GM12865 (cell line): ENCODE results near the gene FBRSL1.

Experiments used
- DNase-seq: peaks from one replicate; pipeline ENCODE4 v3.0.0; 2010; ENCODE audit warnings: low read depth
- H3K4me3 ChIP-seq: 2 replicates; pipeline ENCODE4 v1.5.1; 2011; ENCODE audit warnings: mild to moderate bottlenecking, low read depth, low read length, control low read depth
- TF ChIP-seq, protein P1 (sequence below): IDR thresholded peaks from 2 replicates; pipeline ENCODE4 v1.5.1; 2011; ENCODE audit warnings: low read length, control low read depth, low read depth, inconsistent platforms; ENCODE audit not compliant: insufficient read depth; ENCODE audit errors: missing control alignments

The FBRSL1 gene

DNA sequence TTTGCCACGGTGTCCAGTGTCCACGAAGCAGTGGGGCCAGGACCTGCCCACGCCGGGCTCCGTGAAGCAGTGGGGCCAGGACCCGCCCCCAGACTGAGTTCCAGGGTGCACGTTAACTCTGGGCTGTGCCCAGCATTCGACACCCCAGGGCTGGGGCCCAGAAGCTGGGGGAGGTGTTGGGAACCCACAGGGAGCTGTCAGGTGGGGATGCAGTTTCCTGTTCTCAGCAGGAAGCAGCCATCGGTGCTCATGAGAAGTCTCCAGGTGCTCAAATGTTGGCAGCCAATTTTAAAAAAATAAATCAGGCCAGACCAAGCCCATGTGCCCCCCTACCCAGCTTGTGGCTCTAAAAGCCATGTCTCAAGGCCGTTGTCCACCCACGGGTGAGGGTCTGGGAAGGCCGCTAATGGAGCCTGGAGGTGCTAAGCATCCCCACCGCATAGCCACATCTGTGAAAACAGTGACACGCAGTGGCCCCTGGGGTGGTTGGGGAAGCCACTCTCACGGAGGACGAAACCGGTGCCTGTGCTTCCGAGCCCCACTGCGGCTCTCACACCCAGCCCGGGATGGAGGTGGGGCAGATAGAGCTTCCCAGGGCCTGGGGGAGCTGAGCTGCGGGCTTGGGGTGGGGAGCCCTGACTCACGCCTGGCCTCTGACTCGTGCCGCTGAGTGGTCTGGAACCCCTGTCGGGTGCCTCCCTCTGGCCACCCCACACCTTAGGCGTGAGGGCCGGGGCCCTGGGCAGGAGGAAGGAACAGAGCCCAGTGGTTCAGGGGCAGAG is 53.5 kb downstream of the FBRSL1 start:
- H3K4me3 ChIP-seq = no peak overlapping the region
- TF ChIP-seq, protein P1, sequence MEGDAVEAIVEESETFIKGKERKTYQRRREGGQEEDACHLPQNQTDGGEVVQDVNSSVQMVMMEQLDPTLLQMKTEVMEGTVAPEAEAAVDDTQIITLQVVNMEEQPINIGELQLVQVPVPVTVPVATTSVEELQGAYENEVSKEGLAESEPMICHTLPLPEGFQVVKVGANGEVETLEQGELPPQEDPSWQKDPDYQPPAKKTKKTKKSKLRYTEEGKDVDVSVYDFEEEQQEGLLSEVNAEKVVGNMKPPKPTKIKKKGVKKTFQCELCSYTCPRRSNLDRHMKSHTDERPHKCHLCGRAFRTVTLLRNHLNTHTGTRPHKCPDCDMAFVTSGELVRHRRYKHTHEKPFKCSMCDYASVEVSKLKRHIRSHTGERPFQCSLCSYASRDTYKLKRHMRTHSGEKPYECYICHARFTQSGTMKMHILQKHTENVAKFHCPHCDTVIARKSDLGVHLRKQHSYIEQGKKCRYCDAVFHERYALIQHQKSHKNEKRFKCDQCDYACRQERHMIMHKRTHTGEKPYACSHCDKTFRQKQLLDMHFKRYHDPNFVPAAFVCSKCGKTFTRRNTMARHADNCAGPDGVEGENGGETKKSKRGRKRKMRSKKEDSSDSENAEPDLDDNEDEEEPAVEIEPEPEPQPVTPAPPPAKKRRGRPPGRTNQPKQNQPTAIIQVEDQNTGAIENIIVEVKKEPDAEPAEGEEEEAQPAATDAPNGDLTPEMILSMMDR = no peak
- DNase-seq = no peak

DNA sequence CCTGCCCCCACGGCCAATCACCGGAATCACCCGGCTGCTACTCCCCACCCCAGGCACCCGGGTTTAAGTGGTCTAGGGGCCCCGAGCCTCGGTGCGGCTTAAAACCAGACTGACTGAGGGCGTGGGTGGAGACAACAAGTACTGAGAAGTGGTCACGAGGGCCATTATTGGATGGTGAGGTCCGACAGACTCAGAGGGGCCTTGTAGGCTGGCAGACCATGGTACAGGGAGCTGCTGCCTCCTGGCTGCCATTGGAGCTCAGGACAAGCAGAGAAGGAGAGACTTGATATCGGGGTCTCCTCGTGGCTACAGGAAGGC is 54.1 kb downstream of the FBRSL1 start:
- no peak for DNase-seq
- no peak overlapping the region for H3K4me3 ChIP-seq
- TF ChIP-seq, protein P1 = no peak

DNA sequence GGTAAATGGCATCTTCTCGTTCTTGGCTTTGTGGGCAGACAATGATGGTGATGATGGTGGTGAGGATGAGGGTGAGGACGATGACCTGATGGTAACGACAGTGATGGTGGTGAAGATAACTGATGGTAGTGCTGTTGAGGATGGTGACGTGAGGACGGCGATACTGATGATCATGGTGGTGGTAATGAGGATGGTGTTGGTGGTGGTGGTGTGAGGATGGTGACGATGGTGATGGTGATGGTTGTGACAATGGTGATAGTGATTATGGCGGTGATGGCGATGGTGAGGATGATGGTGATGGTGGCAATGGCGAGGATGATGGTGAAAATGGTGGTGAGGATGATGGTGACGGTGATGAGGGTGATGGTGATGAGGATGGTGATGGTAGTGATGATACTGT is 54.5 kb downstream of the FBRSL1 start:
- H3K4me3 ChIP-seq = no peak overlapping the region
- TF ChIP-seq, protein P1 = no peak
- DNase-seq = no peak

DNA sequence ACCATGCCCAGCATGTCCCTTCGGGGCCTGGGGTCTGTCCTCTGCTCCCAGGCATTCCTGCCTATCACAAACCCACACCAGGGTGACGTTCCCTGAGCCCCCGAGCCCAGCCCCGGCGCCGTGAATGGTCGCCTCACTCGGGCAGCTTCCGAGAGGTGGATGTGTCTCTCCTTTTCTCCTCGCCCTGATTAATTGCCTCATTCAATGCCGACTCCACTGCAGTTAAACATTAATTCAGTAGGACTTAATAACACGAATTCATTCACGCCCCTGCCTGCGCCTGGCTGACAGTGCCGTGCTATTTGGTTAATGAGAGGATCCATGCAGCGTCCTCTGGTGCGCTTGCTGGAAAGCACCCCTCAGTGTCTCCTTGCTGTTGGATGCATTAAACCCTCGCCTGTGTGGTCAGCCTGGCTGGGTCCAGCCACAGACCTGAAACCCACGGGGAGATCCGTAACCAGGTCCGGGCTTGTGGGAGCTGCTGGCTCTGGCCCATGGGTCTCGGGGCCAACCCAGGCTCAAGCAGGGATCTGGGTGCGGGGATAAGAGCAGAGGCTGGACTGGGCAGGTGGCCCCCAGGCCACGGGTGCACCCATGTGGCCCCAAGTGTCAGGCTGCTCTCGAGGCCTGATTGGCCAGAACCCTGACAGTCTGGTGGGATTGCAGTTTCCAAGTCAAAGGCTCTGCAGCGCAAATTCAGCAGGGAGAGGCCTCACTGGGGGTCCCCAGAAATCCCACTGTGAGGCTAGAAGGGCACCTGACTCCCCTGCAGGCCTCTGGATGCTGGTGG is 55.4 kb downstream of the FBRSL1 start:
- TF ChIP-seq, protein P1 = no peak
- no peak overlapping the region for H3K4me3 ChIP-seq
- no peak for DNase-seq

DNA sequence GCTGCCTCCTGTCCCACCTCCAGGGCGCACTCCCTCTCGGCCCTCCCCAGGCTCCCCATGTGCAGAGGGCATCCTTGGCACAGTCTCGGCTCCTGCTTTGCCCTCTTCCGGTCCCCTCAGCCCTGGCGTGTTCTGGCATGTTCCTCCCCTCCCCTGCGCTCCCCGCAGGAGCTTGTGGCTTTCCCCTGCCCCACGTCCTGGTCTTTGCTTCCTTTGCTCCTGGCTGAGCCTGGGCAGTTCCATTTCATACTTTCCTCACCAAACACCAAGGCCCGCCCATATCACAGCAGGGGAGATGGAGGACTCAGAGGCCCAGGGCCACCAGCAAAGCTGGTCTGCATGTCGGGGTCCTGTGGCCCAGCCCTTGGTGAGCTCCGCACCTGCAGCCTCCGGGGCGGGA is 56.0 kb downstream of the FBRSL1 start:
- no peak for DNase-seq
- TF ChIP-seq, protein P1 = no peak
- H3K4me3 ChIP-seq = no peak overlapping the region

DNA sequence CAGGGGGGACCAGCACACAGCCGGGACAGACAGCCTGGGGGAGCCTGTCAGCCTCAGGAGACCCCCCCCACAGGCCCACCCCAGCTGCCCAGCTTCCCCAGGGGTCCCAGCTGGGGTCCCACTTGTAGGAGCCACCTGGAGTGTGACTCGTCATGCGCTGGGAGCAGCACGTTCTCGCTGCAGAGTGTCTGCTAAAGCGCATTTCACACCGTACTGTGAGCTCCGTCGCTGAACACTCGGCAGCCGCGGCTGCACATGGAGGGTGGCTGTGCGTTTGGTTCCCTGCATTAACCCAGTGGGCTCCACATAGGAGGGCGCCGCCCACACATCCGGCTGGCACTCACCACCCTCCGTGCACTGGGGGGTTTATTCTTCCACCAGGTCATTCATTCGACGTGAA is 56.7 kb downstream of the FBRSL1 start:
- H3K4me3 ChIP-seq = no peak overlapping the region
- no peak for DNase-seq
- TF ChIP-seq, protein P1 = no peak

DNA sequence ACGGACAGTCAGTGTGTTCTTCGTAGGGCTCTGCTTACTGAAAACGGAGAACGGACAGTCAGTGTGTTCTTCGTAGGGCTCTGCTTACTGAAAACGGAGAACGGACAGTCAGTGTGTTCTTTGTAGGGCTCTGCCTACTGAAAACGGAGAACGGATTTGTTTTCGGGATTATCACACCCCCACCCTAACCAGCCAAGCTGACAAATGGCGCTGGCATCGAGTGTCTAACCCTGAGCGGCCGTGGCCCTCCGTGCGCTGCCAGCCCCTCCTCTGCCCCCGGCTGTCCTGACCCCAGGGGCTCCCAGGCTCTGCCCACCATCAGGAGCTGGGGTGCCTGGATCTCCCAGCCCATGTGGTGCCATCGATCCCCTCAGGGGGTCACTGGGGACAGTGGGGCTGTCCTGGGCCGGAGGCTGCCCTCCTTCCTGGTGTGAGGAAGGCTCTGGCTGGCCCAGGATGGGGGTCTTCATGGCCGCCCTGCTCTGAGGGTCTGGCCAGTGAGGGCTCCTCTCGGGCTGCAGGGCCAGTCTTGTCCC is 57.3 kb downstream of the FBRSL1 start:
- no peak overlapping the region for H3K4me3 ChIP-seq
- DNase-seq = no peak
- TF ChIP-seq, protein P1 = no peak
